ENCODE results near the gene GTF2A1.

Gene GTF2A1

GRCh38 chr14:81129242-81129641 is 91.5 kb downstream of the GTF2A1 start:
- FAIRE-seq, result no peak

- no peak for FAIRE-seq
Measured at GRCh38 chr14:81127785-81128184, 93.0 kb downstream of the GTF2A1 start.

- FAIRE-seq, result no peak
Measured at GRCh38 chr14:81125536-81125935, 95.2 kb downstream of the GTF2A1 start.
